GM12874 (cell line): Measurements from ENCODE around the gene ENTPD7.
A peak's percentile ranks its signal among the peaks of the same experiment; 100 is the strongest.

Source experiments
- TF ChIP-seq, protein P1 (sequence below): IDR thresholded peaks from 2 replicates; pipeline ENCODE4 v1.5.1; 2011; ENCODE audit warnings: low read depth, mild to moderate bottlenecking, control low read depth, low read length, moderate library complexity; ENCODE audit not compliant: insufficient read depth

The ENTPD7 gene

GRCh38 chr10:99678921-99679320 lies 19.6 kb downstream of the ENTPD7 start:
- TF ChIP-seq, protein P1, sequence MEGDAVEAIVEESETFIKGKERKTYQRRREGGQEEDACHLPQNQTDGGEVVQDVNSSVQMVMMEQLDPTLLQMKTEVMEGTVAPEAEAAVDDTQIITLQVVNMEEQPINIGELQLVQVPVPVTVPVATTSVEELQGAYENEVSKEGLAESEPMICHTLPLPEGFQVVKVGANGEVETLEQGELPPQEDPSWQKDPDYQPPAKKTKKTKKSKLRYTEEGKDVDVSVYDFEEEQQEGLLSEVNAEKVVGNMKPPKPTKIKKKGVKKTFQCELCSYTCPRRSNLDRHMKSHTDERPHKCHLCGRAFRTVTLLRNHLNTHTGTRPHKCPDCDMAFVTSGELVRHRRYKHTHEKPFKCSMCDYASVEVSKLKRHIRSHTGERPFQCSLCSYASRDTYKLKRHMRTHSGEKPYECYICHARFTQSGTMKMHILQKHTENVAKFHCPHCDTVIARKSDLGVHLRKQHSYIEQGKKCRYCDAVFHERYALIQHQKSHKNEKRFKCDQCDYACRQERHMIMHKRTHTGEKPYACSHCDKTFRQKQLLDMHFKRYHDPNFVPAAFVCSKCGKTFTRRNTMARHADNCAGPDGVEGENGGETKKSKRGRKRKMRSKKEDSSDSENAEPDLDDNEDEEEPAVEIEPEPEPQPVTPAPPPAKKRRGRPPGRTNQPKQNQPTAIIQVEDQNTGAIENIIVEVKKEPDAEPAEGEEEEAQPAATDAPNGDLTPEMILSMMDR, result no peak

- TF ChIP-seq, protein P1, result no peak
Measured at GRCh38 chr10:99681553-99681952, 22.2 kb downstream of the ENTPD7 start.

- TF ChIP-seq, protein P1, result no peak
Measured at GRCh38 chr10:99682032-99682431, 22.7 kb downstream of the ENTPD7 start.

DNA sequence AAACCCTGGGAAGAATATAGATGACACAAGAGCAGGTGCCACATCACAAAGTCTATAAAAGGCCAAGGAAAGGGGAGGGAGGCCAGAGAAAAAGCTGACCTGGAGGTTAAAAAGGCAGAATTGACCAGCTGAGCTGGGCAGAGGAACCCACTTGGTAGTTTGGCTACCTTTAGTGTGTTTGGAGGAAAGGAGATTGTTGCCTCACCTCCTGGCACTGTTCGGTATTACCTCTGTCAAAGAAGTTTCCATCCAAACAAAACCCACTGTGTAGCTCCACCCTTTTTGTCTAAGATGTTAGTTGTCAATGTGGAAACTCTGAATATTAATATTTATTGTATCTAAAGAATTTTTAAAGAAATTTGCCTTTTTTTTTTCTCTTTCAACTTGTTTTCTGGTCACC lies 23.4 kb downstream of the ENTPD7 start:
- TF ChIP-seq, protein P1, result peak; percentile 25; the same call in 1 of the 2 replicates

- TF ChIP-seq, protein P1, result no peak
Measured at GRCh38 chr10:99685597-99685967, 26.3 kb downstream of the ENTPD7 start.

GRCh38 chr10:99689461-99689860 lies 30.2 kb downstream of the ENTPD7 start:
- TF ChIP-seq, protein P1, result no peak

DNA sequence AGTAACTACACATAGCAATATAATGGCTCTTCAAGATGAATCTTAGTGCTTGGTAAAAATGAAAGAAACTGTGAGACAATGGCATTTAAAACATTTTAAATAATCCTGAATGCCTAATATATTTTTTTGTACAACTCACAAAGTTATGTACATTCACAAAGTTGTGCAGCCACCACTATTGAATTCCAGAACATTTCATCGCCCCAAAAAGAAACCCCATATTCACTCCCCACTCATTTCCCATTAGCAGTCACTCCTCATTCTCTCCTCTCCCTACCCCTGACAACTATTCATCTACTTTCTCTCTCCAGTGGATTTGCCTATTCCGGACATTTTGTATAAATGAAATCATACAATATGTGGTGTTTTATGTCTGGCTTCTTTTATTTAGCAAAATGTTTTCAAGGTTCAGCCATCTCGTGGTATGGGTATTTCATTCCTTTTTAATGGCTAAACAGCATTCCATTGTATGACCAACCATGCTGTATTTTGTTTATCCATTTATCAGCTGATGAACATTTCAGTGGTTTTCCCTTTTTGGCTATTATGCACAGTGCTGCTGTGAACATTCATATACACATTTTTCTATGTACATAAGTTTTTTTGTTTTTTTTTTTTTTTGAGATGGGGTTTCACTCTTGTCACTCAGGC lies 34.7 kb downstream of the ENTPD7 start:
- TF ChIP-seq, protein P1, result no peak

DNA sequence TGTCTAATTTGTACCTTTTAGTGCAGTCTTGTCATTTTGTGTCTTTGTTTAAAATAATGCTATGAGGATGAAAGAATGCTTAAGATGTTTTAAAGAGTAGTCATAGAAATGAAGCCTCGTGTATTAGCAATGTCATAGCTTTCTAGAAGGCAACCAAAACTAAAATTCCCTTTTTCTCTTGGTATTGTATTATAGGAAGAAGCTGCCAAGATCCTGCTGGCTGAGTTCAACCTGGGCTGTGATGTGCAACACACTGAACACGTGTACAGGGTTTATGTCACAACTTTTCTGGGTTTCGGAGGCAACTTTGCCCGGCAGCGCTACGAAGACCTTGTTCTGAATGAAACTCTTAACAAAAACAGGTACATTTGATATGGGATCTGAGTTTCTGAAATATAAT lies 36.5 kb downstream of the ENTPD7 start:
- TF ChIP-seq, protein P1, result no peak
